Activated naive CD8-positive, alpha-beta T cell treated with anti-CD3 and anti-CD28 coated beads, Interleukin-2, amount 10 ng/mL, durations not matched to agents 7 days and 5 days (primary cell): ENCODE results near the gene NXPE3. TPM values are rescaled to one million over a fixed set of nuclear protein-coding genes. Genes with fewer than 3 reads are reported as not detected.
A peak's percentile ranks its signal among the peaks of the same experiment; 100 is the strongest.

ENCODE experiments used
- ATAC-seq: fragments of 150-1000 bp; cut with Tn5 transposase; one replicate; pipeline ENCODE4 v1.10.0; 2021; ENCODE audit warnings: low read depth, moderate library complexity
- POLR2A ChIA-PET: fragments of 350-600 bp; sonication (Branson Sonifier 250); formaldehyde crosslinking; loops from one replicate; lab custom pipeline; 2021; ENCODE audit warnings: antibody characterized with exemption; lab: Charles Lee
- DNase-seq: peaks from one replicate; pipeline ENCODE4 v3.0.0; 2021
- H3K27ac Mint-ChIP-seq: one replicate; pipeline ENCODE4 v1.8.0; 2022; ENCODE audit warnings: mild to moderate bottlenecking, mixed read lengths
- H3K27me3 Mint-ChIP-seq: one replicate; pipeline ENCODE4 v1.8.0; 2022; ENCODE audit warnings: mild to moderate bottlenecking, moderate library complexity, mixed read lengths
- H3K36me3 Mint-ChIP-seq: one replicate; pipeline ENCODE4 v1.8.0; 2021; ENCODE audit warnings: mild to moderate bottlenecking, mixed read lengths
- H3K4me1 Mint-ChIP-seq: one replicate; pipeline ENCODE4 v1.8.0; 2021; ENCODE audit warnings: mixed read lengths
- H3K4me3 Mint-ChIP-seq: one replicate; pipeline ENCODE4 v1.8.0; 2022; ENCODE audit warnings: mild to moderate bottlenecking, moderate library complexity, mixed read lengths
- H3K9me3 Mint-ChIP-seq: one replicate; pipeline ENCODE4 v1.8.0; 2021; ENCODE audit warnings: mixed read lengths
- total RNA-seq, 2 experiments: library from RNA; stranded (reverse); gene quantifications; one replicate each; pipeline ENCODE4 v1.2.3, GENCODE V29; 2021

The NXPE3 gene
- total RNA-seq, 2 experiments from 2014 or later: 29.8 to 30.7 TPM

DNA sequence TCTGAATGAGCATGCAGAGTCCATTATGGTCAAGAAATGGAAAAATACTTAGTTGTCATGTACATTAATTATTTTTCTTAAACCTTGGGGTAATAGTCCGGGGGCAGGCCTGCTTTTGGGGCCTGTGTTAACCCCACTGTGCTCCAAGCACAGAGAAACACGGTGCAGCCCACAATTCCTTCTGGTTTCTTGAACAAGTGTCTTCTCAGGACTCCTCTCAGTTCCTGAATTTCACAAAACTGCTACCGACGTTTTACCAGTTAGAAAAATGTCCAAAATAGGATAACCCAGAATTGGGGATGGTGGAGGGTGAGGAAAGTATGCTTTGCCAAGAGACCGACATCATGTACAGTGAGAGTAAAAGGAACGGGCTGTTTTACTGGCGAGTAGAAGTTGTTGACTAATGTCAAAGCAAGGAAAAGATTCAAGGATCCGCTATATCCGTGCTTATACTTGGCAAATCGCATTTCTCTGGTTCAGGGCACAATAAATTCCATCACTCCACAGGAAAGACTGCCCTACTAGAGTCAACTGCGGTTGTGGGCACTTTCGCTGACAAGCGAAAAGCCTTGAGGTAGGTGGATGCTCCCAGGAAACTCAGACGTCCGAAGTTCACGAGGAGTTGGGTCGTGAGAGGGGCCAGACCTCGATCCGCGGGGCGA, 495 bp upstream of the NXPE3 start:
- peak overlapping the region; percentile 98 for H3K4me3 Mint-ChIP-seq
- no peaks in the 10 kb centered on the region for H3K9me3 Mint-ChIP-seq
- peak overlapping the region; percentile 96 for H3K27ac Mint-ChIP-seq
- no peaks in the 10 kb centered on the region for H3K27me3 Mint-ChIP-seq
- peaks cover 30% of the 10 kb centered on the region for H3K4me1 Mint-ChIP-seq
- no peak for ATAC-seq
- POLR2A ChIA-PET: interaction anchor here (0.6 to 2.4 kb wide), 10 partner anchors 9 to 104 kb away, joined by 3 to 26 read pairs (median 4); partner anchors contain the start of genes CEP97, NFKBIZ, RPL24 and ZBTB11
- peaks cover 7% of the 10 kb centered on the region for H3K36me3 Mint-ChIP-seq
- no peak for DNase-seq

DNA sequence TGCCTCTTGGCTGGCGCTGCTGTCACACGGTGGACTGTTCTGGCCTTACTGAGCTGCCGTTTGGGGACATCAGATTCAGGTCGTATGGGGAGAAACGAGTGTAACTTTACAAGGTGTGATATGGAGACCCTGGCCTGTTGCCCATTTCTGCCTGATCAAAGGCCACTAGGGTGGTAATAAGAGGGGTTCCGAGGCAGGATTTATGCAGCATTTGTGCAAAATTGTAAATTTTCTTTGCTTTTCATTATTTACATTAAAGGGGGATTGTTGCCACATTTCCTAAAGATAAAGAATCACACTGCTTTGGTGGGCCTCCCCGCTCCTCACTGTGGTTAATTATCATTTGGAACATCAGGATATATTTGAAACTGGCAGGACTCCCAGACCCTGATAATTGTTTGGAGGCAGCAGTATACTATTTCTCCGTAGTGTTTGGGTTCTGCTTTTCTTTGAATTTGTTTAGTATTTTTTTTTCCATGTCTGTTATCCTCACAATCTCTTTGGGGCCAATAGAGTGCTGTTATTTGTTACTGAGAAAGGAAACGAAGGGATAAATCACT, 891 bp downstream of the NXPE3 start:
- Mint-ChIP-seq H3K4me1 (peaks cover 42% of the 10 kb centered on the region), H3K36me3 (peaks cover 12% of the 10 kb centered on the region), H3K4me3 (peak overlapping the region; percentile 98), H3K9me3 (no peaks in the 10 kb centered on the region), H3K27ac (peak overlapping the region; percentile 96), H3K27me3 (no peaks in the 10 kb centered on the region)
- ATAC-seq: no peak
- POLR2A ChIA-PET: interaction anchor here (0.6 to 2.4 kb wide), 7 partner anchors 10 to 390 kb away, joined by 4 to 26 read pairs (median 8); partner anchors contain the start of genes CEP97 and RPL24
- no peak for DNase-seq

DNA sequence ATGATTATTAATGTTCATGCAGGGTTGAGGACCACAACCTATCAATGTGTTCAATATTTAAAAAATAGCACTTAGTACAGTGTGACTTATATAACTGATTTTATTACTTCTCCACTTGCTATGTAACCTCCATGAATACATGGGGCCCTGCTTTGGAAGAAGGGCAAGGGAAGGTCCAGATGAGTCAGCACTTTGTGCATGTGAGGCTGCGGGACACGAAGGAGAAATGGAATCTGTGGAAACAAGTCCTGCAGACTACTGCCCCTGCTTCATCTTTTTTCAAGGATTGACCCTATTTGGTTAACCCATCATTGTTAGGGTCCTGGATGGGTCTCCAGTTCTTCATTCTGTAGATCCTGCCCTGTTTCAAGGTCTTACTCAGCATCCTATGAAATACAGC, 1.6 kb downstream of the NXPE3 start:
- POLR2A ChIA-PET: interaction anchor here (2.4 kb wide), 1 partner anchor 56 kb away, joined by 26 read pairs; the partner anchor contains the start of gene CEP97
- Mint-ChIP-seq H3K36me3 (peaks cover 18% of the 10 kb centered on the region), H3K4me1 (peaks cover 50% of the 10 kb centered on the region), H3K9me3 (no peaks in the 10 kb centered on the region), H3K4me3 (peak overlapping the region; percentile 98), H3K27me3 (no peaks in the 10 kb centered on the region), H3K27ac (no peak overlapping the region)
- no peak for ATAC-seq
- DNase-seq: no peak

DNA sequence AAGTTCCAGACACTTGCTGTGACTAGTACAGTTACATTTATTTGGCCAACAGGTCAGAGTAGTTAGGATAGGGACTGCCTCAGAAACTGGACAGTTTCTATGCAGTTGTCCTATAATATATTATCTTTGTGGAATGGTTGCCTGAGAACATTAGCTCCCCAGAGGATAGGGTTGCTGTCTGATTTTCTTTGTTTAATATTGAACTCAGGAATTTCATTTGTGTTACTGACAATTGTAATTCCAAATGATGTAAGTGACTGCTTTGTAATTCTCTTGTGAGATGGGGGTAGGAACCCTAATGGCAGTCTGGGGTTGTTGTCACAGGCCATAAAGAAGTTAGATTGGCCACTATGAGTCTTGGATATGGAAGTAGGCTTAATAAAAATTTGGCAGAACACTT, 2.2 kb downstream of the NXPE3 start:
- no peak overlapping the region for H3K27ac Mint-ChIP-seq

GRCh38 chr3:101784855-101785613, 6.0 kb downstream of the NXPE3 start:
- ATAC-seq: peak; percentile 80
- Mint-ChIP-seq H3K27me3 (no peaks in the 10 kb centered on the region), H3K36me3 (peaks cover 52% of the 10 kb centered on the region), H3K9me3 (no peaks in the 10 kb centered on the region), H3K4me1 (peaks cover 49% of the 10 kb centered on the region), H3K27ac (peak overlapping the region; percentile 88), H3K4me3 (peak overlapping the region; percentile 73)
- POLR2A ChIA-PET: interaction anchor here (1.1 kb wide), 1 partner anchor 98 kb away, joined by 4 read pairs; the partner anchor contains the start of gene RPL24
- DNase-seq: no peak

More for the DNA sequence above, 2.2 kb downstream of the NXPE3 start:
- peak overlapping the region; percentile 98 for H3K4me3 Mint-ChIP-seq
- peaks cover 55% of the 10 kb centered on the region for H3K4me1 Mint-ChIP-seq
- DNase-seq (no peak), ATAC-seq (no peak)
- H3K36me3 Mint-ChIP-seq: peaks cover 20% of the 10 kb centered on the region
- no peaks in the 10 kb centered on the region for H3K9me3 Mint-ChIP-seq
- H3K27me3 Mint-ChIP-seq: no peaks in the 10 kb centered on the region
- POLR2A ChIA-PET: no interaction called here

GRCh38 chr3:101791778-101792177, 12.8 kb downstream of the NXPE3 start:
- Mint-ChIP-seq H3K27me3 (no peaks in the 10 kb centered on the region), H3K9me3 (peaks cover 3% of the 10 kb centered on the region), H3K36me3 (peaks cover 76% of the 10 kb centered on the region), H3K4me1 (peaks cover 20% of the 10 kb centered on the region), H3K27ac (no peak overlapping the region), H3K4me3 (no peak overlapping the region)
- no peak for ATAC-seq
- no peak for DNase-seq
- POLR2A ChIA-PET: no interaction called here

DNA sequence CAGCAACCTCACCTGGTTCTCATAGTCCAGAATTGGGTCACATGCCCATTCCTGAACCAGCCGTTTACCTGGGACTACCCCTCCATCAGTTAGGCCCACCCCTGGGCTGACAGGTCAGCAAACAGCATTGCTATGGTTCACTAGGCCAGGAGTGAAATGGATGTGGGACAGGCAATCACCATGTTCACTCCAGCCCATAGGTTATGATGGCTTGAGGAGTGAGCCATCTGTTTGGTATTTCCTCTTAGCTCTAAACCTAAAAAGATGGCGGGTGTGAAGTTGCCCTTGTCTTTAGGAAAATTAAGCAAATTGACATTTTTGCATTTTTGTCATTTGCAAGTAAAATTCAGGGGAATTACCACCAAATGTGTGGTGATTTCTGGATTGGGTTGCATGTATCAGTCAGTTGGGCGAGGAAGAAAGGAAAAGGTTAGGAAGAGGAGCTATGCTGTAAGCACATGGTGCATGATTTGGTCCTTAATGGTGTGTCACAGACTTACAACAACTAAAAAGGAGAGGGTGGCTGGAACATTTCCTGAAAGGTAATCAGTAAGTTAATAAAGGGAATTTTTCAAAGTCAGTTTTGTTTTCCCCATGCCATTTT, 17.2 kb downstream of the NXPE3 start:
- POLR2A ChIA-PET: interaction anchor here (0.8 kb wide), 1 partner anchor 71 kb away, joined by 3 read pairs; the partner anchor contains the start of gene CEP97
- no peak for DNase-seq
- H3K4me3 Mint-ChIP-seq: no peak overlapping the region
- H3K27me3 Mint-ChIP-seq: no peaks in the 10 kb centered on the region
- H3K4me1 Mint-ChIP-seq: peaks cover 17% of the 10 kb centered on the region
- no peak for ATAC-seq
- H3K27ac Mint-ChIP-seq: no peak overlapping the region
- peaks cover 59% of the 10 kb centered on the region for H3K36me3 Mint-ChIP-seq
- H3K9me3 Mint-ChIP-seq: peaks cover 3% of the 10 kb centered on the region

- Mint-ChIP-seq H3K9me3 (no peaks in the 10 kb centered on the region), H3K4me1 (peaks cover 14% of the 10 kb centered on the region), H3K27ac (no peak overlapping the region), H3K4me3 (no peak overlapping the region), H3K36me3 (peaks cover 39% of the 10 kb centered on the region), H3K27me3 (no peaks in the 10 kb centered on the region)
- ATAC-seq (no peak), DNase-seq (no peak)
- POLR2A ChIA-PET: no interaction called here
Observed at GRCh38 chr3:101801174-101801573, 22.2 kb downstream of the NXPE3 start.

DNA sequence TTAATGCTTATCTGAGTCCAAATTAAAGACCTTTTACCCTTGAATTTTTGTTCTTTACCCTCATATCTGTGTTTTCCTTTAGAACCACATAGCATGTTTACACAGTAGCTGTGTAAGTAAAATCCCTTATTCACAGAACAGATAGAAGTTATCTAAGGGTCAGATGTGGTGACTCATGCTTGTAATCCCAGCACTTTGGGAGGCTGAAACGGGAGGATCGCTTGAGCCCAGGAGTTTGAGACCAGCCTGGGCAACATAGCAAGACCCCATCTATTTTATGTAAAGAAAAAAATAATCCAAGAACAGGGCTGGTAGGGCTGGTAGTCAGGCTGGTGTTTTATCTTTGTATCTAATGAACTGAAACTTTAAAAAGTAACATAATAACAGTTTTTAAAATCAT, 23.2 kb downstream of the NXPE3 start:
- Mint-ChIP-seq H3K27me3 (no peaks in the 10 kb centered on the region), H3K4me3 (no peak overlapping the region), H3K9me3 (no peaks in the 10 kb centered on the region), H3K36me3 (peaks cover 34% of the 10 kb centered on the region), H3K27ac (no peak overlapping the region), H3K4me1 (peaks cover 6% of the 10 kb centered on the region)
- ATAC-seq (no peak), DNase-seq (no peak)
- POLR2A ChIA-PET: no interaction called here

- POLR2A ChIA-PET: interaction anchor here (1.0 kb wide), 1 partner anchor 78 kb away, joined by 3 read pairs; no protein-coding TSS in a partner anchor
- peaks cover 30% of the 10 kb centered on the region for H3K36me3 Mint-ChIP-seq
- ATAC-seq: peak; percentile 99
Observed at GRCh38 chr3:101803173-101803782, 24.3 kb downstream of the NXPE3 start.

GRCh38 chr3:101803939-101804338, 24.9 kb downstream of the NXPE3 start:
- Mint-ChIP-seq H3K4me1 (peaks cover 11% of the 10 kb centered on the region), H3K27ac (no peak overlapping the region), H3K9me3 (no peaks in the 10 kb centered on the region), H3K36me3 (peaks cover 28% of the 10 kb centered on the region), H3K27me3 (no peaks in the 10 kb centered on the region), H3K4me3 (no peak overlapping the region)
- POLR2A ChIA-PET: interaction anchor here (0.9 kb wide), 1 partner anchor 79 kb away, joined by 3 read pairs; the partner anchor contains the start of gene CEP97
- DNase-seq (no peak), ATAC-seq (no peak)

More at GRCh38 chr3:101803173-101803782, 24.3 kb downstream of the NXPE3 start:
- Mint-ChIP-seq H3K4me3 (peak overlapping the region; percentile 32), H3K27ac (no peak overlapping the region), H3K4me1 (peaks cover 8% of the 10 kb centered on the region), H3K27me3 (no peaks in the 10 kb centered on the region), H3K9me3 (no peaks in the 10 kb centered on the region)
- no peak for DNase-seq

- no peaks in the 10 kb centered on the region for H3K27me3 Mint-ChIP-seq
- POLR2A ChIA-PET: no interaction called here
- H3K4me3 Mint-ChIP-seq: no peak overlapping the region
- H3K36me3 Mint-ChIP-seq: peaks cover 21% of the 10 kb centered on the region
- no peaks in the 10 kb centered on the region for H3K9me3 Mint-ChIP-seq
- no peak overlapping the region for H3K27ac Mint-ChIP-seq
- peaks cover 28% of the 10 kb centered on the region for H3K4me1 Mint-ChIP-seq
- no peak for DNase-seq
- ATAC-seq: no peak
Observed at GRCh38 chr3:101806491-101806890, 27.5 kb downstream of the NXPE3 start.
